H1 (cell line): ENCODE data around the gene LTB. TPM values are rescaled to one million over a fixed set of nuclear protein-coding genes. Genes with fewer than 3 reads are reported as not detected.

ENCODE experiments used
- ASH2L ChIP-seq: fragments of 200-600, 300-600 bp; sonication (generic); IDR thresholded peaks from one replicate; pipeline ENCODE4 v1.7.1; 2017; ENCODE audit warnings: low read length
- GTF2F1 ChIP-seq: IDR thresholded peaks from 2 replicates; pipeline ENCODE4 v1.6.1; 2012; ENCODE audit warnings: low read depth, low read length, improper control_type of control experiment, borderline replicate concordance
- HDAC2 ChIP-seq, 2 experiments: fragments of 300-600 bp in 1 of 2; sonication (generic) in 1 of 2; IDR thresholded peaks; 2 replicates each; pipeline ENCODE4 v1.6.1; 2011 to 2012; ENCODE audit warnings: low read depth in 2 of 2, low read length in 2 of 2, mild to moderate bottlenecking in 2 of 2, moderate library complexity in 2 of 2, borderline replicate concordance in 1 of 2, inconsistent platforms in 1 of 2
- MAFK ChIP-seq: IDR thresholded peaks from 2 replicates; pipeline ENCODE4 v1.6.1; 2012; ENCODE audit warnings: low read depth, mild to moderate bottlenecking, improper control_type of control experiment, low read length
- POLR2A ChIP-seq, 2 experiments: IDR thresholded peaks; 1 replicate in 1 of 2; 2 replicates in 1 of 2; pipeline ENCODE4 v1.6.1; 2011; ENCODE audit warnings: low read depth in 2 of 2, low read length in 2 of 2, mild to moderate bottlenecking in 2 of 2; ENCODE audit errors: control extremely low read depth in 1 of 2
- RXRA ChIP-seq: IDR thresholded peaks from 2 replicates; pipeline ENCODE4 v1.6.1; 2011; ENCODE audit warnings: low read depth, mild to moderate bottlenecking, low read length, moderate library complexity; ENCODE audit not compliant: insufficient read depth
- YY1 ChIP-seq: IDR thresholded peaks from 2 replicates; pipeline ENCODE4 v1.6.1; 2011; ENCODE audit warnings: low read depth, mild to moderate bottlenecking, low read length
- polyA plus RNA-seq, 7 experiments: library from polyadenylated mRNA; depleted of rRNA in 3 of 7; stranded (reverse) in 5 of 7; unstranded in 2 of 7; fragments of >200 nt in 5 of 7; fragments of 200-250 nt in 2 of 7; gene quantifications; 1 replicate in 5 of 7; 2 replicates in 1 of 7; 4 replicates in 1 of 7; pipeline versions ENCODE4 v1.2.1 to v1.2.3, GENCODE V29; 2011 to 2013; ENCODE audit warnings: missing spikeins in 2 of 7, mixed read lengths in 2 of 7
- total RNA-seq: library from RNA; stranded (reverse); fragmentation: NEBNext Ultra II Directional; extraction: Animal tissue kit (Norgen Biotek cat#: 25700); gene quantifications from 2 replicates; pipeline ENCODE4 v1.2.1, GENCODE V29; 2021
- TF ChIP-seq, protein P1 (sequence below): IDR thresholded peaks from 2 replicates; pipeline ENCODE4 v1.6.1; 2011; ENCODE audit warnings: low read depth, mild to moderate bottlenecking, low read length; ENCODE audit not compliant: insufficient read depth

LTB gene
- total and polyA plus RNA-seq, 2 of the 8 experiments (the other 6 are each of a cell fraction or from before 2014, with no cell fraction given): 0.43 to 0.47 TPM

DNA sequence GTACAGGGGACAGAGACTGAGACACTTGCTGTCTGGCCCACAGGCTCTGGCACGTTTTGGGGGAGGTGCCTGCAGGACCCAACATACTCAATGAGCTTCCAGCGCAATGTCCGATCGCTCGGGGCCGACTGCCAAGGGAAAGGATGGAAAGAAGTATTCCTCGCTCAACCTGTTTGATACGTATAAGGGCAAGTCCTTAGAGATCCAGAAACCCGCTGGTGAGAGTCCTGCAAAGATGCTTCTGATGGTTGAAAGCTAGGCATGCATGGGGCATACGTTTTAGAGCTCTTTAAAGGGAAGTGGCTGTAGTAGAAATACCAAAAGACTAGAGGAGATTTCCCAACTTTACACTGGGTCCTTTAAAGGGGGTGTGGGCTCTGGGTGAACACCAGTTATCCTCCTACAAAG, 40.5 kb upstream of the LTB start (continued):
- TF ChIP-seq GTF2F1: no peak
- TF ChIP-seq MAFK: no peak
- no peak for TF ChIP-seq HDAC2 (IDR thresholded peaks at IDR 0.05; ENCODE audit: borderline replicate concordance in 1 of 2, low read depth in 2 of 2, low read length in 2 of 2)
- TF ChIP-seq RXRA: no peak
- TF ChIP-seq, protein P1, sequence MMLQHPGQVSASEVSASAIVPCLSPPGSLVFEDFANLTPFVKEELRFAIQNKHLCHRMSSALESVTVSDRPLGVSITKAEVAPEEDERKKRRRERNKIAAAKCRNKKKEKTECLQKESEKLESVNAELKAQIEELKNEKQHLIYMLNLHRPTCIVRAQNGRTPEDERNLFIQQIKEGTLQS: no peak
- TF ChIP-seq YY1: no peak
- TF ChIP-seq POLR2A (IDR thresholded peaks at IDR 0.05; ENCODE audit: control extremely low read depth in 1 of 2, low read depth in 2 of 2, low read length in 2 of 2): no peak; a peak in 1 of 3 replicates
- no peak for TF ChIP-seq ASH2L
